Measurements from ENCODE around the gene PSMB10.

PSMB10 gene

GRCh38 chr16:67923414-67924116, 13.1 kb downstream of the PSMB10 start:
- Histone ChIP-seq H3K27me3 (ENCODE audit: low read depth, low read length) (no peaks in the 10 kb centered on the region), H3K4me3 (ENCODE audit: low read length) (no peak overlapping the region), H3K4me1 (ENCODE audit: low read length) (peaks cover under 1% of the 10 kb centered on the region), H2AFZ (ENCODE audit: low read depth, low read length) (no peak overlapping the region), H3K4me2 (ENCODE audit: low read length) (no peak overlapping the region), H3K9me3 (ENCODE audit: insufficient read depth, low read length) (no peaks in the 10 kb centered on the region), H3K79me2 (ENCODE audit: low read length) (no peaks in the 10 kb centered on the region), H4K20me1 (ENCODE audit: insufficient read depth, low read length) (peaks cover 7% of the 10 kb centered on the region), H3K9ac (ENCODE audit: low read length) (no peak overlapping the region), H3K36me3 (replicated peaks; ENCODE audit: low read depth, low read length) (no peaks in the 10 kb centered on the region), H3K27ac (ENCODE audit: low read length) (no peak overlapping the region)
- TF ChIP-seq, protein P1, sequence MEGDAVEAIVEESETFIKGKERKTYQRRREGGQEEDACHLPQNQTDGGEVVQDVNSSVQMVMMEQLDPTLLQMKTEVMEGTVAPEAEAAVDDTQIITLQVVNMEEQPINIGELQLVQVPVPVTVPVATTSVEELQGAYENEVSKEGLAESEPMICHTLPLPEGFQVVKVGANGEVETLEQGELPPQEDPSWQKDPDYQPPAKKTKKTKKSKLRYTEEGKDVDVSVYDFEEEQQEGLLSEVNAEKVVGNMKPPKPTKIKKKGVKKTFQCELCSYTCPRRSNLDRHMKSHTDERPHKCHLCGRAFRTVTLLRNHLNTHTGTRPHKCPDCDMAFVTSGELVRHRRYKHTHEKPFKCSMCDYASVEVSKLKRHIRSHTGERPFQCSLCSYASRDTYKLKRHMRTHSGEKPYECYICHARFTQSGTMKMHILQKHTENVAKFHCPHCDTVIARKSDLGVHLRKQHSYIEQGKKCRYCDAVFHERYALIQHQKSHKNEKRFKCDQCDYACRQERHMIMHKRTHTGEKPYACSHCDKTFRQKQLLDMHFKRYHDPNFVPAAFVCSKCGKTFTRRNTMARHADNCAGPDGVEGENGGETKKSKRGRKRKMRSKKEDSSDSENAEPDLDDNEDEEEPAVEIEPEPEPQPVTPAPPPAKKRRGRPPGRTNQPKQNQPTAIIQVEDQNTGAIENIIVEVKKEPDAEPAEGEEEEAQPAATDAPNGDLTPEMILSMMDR (IDR thresholded peaks at IDR 0.05; ENCODE audit: low read depth, low read length) = no peak

GRCh38 chr16:67922740-67923139, 13.9 kb downstream of the PSMB10 start:
- no peak overlapping the region for H3K4me2 ChIP-seq (ENCODE audit: low read length)
- H3K27ac ChIP-seq (ENCODE audit: low read length) = no peak overlapping the region
- no peaks in the 10 kb centered on the region for H3K27me3 ChIP-seq (ENCODE audit: low read depth, low read length)
- H3K9ac ChIP-seq (ENCODE audit: low read length) = no peak overlapping the region
- TF ChIP-seq EZH2phosphoT487 (IDR thresholded peaks at IDR 0.05; ENCODE audit: low read depth) = no peak
- TF ChIP-seq, protein P1 (IDR thresholded peaks at IDR 0.05; ENCODE audit: low read depth, low read length) = no peak
- H3K4me1 ChIP-seq (ENCODE audit: low read length) = no peaks in the 10 kb centered on the region
- no peaks in the 10 kb centered on the region for H3K9me3 ChIP-seq (ENCODE audit: insufficient read depth, low read length)
- no peaks in the 10 kb centered on the region for H3K36me3 ChIP-seq (replicated peaks; ENCODE audit: low read depth, low read length)
- H2AFZ ChIP-seq (ENCODE audit: low read depth, low read length) = no peak overlapping the region
- no peaks in the 10 kb centered on the region for H3K79me2 ChIP-seq (ENCODE audit: low read length)
- H3K4me3 ChIP-seq (ENCODE audit: low read length) = no peak overlapping the region
- peaks cover 3% of the 10 kb centered on the region; the same call in 1 of the 2 replicates for H4K20me1 ChIP-seq (ENCODE audit: insufficient read depth, low read length)

DNA sequence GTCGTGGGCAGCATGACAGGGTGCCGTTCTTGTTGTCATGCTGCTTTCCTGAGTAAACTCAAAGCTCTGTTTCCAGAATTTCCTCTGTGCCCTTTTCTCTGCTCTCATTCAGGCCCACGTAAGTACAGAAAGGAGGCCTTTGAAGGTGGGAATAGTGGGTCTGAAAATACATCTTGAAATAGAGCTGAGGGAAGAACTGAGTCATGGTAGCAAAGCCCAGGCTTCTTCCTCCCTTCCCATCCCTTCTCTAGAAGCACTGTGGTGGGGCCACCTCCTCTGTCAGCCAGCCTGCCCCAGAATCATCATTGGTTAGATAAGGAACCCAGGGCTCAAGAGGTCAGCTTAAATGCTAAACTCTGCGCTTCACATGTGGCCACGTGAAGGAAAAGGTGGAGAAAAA, 14.4 kb downstream of the PSMB10 start:
- Histone ChIP-seq H3K4me1 (ENCODE audit: low read length) (no peaks in the 10 kb centered on the region), H3K9me3 (ENCODE audit: insufficient read depth, low read length) (no peaks in the 10 kb centered on the region), H3K79me2 (ENCODE audit: low read length) (no peaks in the 10 kb centered on the region), H3K27me3 (ENCODE audit: low read depth, low read length) (no peaks in the 10 kb centered on the region), H3K9ac (ENCODE audit: low read length) (no peak overlapping the region), H4K20me1 (ENCODE audit: insufficient read depth, low read length) (peaks cover 3% of the 10 kb centered on the region; the same call in 1 of the 2 replicates), H3K27ac (ENCODE audit: low read length) (no peak overlapping the region), H3K36me3 (replicated peaks; ENCODE audit: low read depth, low read length) (no peaks in the 10 kb centered on the region), H3K4me3 (ENCODE audit: low read length) (no peak overlapping the region), H2AFZ (ENCODE audit: low read depth, low read length) (no peak overlapping the region), H3K4me2 (ENCODE audit: low read length) (no peak overlapping the region)
- TF ChIP-seq, protein P1 (IDR thresholded peaks at IDR 0.05; ENCODE audit: low read depth, low read length) = no peak
- no peak for TF ChIP-seq EZH2phosphoT487 (IDR thresholded peaks at IDR 0.05; ENCODE audit: low read depth)

DNA sequence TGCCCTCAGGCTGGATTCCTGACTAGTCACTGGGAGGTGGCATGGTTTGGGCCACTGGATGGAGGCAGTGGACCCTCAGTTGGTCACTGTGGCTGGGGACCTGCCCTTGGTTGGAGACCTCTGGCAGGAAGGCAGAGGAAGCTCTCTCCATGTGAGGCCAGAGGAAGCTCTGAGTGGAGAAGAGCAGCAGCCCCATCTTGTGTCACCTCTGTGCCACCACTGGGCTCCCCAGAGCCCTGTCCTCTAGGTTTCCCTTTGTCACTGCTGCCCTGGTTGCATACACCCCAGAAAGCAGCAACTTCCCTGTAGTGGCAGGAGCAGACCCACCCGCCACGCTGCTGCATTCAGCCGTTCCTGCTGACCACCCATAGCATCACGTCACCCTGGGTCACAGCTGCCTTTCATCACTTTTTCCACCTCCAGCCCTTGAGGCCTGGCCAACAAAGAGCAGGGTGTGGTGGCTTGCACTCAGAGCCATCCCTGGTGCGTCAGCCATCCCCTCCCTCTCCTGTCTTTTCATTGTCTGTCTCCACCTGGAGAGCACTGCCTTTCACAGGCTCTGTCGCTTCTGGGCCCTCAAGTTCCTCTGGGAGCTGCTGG, 16.9 kb downstream of the PSMB10 start:
- no peak overlapping the region for H3K4me3 ChIP-seq (ENCODE audit: low read length)
- no peaks in the 10 kb centered on the region for H3K79me2 ChIP-seq (ENCODE audit: low read length)
- no peak overlapping the region for H3K4me2 ChIP-seq (ENCODE audit: low read length)
- H3K4me1 ChIP-seq (ENCODE audit: low read length) = no peaks in the 10 kb centered on the region
- H3K9ac ChIP-seq (ENCODE audit: low read length) = no peak overlapping the region
- TF ChIP-seq EZH2phosphoT487 (IDR thresholded peaks at IDR 0.05; ENCODE audit: low read depth) = no peak
- TF ChIP-seq, protein P1 (IDR thresholded peaks at IDR 0.05; ENCODE audit: low read depth, low read length) = no peak
- H2AFZ ChIP-seq (ENCODE audit: low read depth, low read length) = no peak overlapping the region
- H3K27me3 ChIP-seq (ENCODE audit: low read depth, low read length) = no peaks in the 10 kb centered on the region
- no peaks in the 10 kb centered on the region for H3K9me3 ChIP-seq (ENCODE audit: insufficient read depth, low read length)
- peaks cover 3% of the 10 kb centered on the region; the same call in 1 of the 2 replicates for H4K20me1 ChIP-seq (ENCODE audit: insufficient read depth, low read length)
- H3K36me3 ChIP-seq (replicated peaks; ENCODE audit: low read depth, low read length) = no peaks in the 10 kb centered on the region
- H3K27ac ChIP-seq (ENCODE audit: low read length) = no peak overlapping the region
